HG03280 (cell line): ENCODE data around the gene ZNF672.
"Not testable (repeated sequence)": the region's sequence is repeated elsewhere in the genome, so short reads cannot be mapped to it uniquely, and the experiment has no call there.

Experiments used
- ATAC-seq: cut with Tn5 transposase; IDR thresholded peaks from one replicate; pipeline ENCODE4 v1.9.1; 2021; ENCODE audit warnings: mild to moderate bottlenecking, moderate library complexity; ENCODE audit not compliant: unreplicated experiment

Gene ZNF672

DNA sequence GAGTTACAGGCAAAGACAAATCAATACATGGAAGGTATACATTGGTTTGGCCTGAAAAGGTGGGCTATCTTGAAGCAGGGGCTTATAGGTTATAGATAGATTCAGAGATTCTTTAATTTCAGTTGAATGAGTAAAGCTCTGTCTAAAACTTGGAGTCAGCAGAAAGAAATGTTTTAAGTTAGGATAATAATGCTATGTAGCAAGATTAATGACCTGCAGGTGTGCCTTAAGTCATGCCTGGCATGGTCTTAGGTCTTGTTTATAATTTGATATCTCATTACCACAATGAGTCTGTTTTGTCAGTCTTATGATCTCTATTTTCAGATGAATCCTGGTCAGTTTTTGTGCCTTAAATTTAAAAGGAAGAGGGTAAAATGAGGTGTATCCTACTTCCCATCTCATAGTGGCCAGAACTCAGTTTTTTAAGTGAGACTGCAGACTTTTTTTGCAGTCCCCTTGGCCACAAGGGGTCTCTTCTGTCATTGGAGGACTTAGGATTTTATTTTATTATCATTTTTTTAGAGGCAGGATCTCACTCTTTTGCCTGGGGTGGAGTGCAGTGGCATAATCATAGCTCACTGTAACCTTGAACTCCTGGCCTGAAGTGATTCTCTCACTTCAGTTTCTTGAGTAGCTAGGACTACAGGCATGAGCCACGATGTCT, 46.7 kb downstream of the ZNF672 start:
- ATAC-seq = no peak

- ATAC-seq = no peak
Measured at GRCh38 chr1:248885646-248886045, 47.6 kb downstream of the ZNF672 start.

DNA sequence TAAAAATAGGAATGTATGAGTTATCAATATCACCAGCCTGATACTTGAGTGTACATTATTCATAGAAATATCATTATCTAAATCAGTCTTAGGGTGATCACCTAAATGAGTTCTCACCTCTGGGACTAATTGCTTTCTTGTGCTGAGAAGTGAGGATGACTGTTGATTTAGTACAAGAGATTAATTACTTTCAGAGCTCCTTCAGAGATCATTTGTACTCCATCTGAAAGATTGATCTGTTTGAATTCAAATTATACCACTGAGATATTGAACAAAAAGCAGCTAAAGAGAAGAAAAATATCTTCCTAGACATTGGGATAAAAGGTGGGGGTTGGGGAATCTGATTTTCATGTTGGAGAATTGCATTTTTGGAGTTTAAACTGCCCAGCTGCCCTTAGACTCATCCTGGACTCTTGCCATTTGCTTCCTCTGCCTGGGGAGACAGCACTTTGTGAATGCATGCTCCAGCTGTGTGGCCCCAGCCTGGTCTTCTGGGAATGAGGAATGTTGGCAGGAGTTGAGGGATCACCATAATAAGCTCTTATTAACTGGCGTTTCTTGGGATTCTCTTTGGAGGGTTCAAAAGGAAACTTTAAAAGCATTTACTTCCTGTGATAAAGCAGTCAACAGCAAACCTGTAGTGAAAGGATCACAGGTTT, 48.3 kb downstream of the ZNF672 start:
- no peak for ATAC-seq

DNA sequence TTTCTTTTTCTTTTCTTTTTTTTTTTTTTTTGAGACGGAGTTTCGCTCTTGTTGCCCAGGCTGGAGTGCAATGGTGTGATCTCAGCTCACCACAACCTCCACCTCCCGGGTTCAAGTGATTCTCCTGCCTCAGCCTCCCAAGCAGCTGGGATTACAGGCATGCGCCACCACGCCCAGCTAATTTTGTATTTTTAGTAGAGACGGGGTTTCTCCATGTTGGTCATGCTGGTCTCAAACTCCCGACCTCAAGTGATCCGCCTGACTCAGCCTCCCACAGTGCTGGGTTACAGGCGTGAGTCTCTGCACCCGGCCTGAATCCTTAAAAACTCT, 51.9 kb downstream of the ZNF672 start:
- not testable (repeated sequence) for ATAC-seq

DNA sequence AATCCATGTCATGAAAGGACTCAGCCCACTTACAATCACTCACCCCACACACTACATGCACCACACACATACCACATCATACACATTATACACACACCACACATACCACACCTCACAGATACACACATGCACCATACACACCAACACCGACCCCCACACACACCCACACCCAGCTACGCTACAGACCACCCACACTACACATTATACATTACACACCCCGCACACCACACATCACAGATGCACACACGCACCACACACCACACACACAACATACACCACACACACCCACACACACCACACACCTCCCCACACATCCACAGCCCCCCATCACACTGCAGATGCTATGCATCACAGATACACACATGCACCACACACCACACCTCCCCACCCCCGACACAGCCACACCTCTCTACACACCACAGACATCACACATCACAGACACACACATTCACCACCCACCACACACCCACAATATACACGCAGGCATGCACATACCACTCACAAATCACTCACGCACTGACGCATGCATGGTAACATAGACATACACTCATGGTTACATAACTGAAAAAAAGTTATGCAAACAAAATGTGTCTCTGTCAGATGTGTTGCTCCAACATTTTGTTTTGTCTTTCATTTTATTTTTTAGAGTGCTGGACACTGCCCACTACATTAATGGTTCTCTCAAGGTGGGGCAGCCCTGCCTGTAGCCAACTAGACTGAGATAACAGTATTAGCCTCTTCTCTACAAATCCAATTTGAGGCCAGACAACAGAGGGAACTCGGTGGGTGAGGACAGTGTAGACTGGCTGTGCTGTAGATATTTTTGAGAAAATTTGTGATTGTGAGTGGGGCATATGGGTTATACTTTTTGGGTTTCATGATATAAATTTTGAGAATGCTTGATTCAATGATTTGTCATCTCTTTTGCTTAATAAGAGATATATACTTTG, 52.8 kb downstream of the ZNF672 start:
- ATAC-seq = no peak

DNA sequence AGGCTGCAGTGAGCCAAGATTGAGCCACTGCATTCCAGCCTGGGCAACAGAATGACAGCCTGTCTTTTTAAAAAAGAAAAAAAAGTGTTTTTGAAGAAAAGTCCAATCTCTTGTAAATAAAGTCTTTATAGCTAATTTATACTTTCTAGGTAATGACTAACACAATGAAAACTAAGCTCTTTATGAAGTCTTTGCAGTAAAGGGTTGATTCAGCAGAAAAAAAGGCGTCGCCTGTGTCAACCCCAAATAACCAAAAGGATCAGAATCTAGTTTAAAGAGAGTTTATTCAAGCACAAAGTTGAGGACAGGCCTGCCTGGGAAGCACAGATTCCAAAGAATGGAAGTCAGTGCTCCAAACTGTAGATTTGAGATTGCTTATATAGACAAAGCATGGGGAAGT, 53.7 kb downstream of the ZNF672 start:
- ATAC-seq = no peak

GRCh38 chr1:248892590-248892989, 54.6 kb downstream of the ZNF672 start:
- ATAC-seq = no peak

DNA sequence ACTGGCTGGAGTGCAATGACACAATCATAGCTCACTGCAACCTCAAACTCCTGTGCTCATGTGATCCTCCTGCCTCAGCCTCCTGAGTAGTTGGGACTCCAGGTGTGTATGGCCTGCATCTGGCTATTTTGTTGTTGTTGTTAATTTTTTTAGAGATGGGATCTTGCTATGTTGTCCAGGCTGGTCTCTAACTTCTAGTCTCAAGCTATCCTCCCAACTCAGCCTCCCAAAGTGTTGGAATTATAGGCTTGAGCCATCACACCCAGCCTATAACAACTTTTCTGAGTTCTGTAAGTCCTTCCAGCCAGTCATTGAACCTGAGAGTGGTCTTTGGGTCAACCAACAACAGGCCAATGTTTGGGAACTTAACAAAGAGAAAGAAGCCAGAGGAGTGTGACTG, 56.8 kb downstream of the ZNF672 start:
- ATAC-seq = no peak

DNA sequence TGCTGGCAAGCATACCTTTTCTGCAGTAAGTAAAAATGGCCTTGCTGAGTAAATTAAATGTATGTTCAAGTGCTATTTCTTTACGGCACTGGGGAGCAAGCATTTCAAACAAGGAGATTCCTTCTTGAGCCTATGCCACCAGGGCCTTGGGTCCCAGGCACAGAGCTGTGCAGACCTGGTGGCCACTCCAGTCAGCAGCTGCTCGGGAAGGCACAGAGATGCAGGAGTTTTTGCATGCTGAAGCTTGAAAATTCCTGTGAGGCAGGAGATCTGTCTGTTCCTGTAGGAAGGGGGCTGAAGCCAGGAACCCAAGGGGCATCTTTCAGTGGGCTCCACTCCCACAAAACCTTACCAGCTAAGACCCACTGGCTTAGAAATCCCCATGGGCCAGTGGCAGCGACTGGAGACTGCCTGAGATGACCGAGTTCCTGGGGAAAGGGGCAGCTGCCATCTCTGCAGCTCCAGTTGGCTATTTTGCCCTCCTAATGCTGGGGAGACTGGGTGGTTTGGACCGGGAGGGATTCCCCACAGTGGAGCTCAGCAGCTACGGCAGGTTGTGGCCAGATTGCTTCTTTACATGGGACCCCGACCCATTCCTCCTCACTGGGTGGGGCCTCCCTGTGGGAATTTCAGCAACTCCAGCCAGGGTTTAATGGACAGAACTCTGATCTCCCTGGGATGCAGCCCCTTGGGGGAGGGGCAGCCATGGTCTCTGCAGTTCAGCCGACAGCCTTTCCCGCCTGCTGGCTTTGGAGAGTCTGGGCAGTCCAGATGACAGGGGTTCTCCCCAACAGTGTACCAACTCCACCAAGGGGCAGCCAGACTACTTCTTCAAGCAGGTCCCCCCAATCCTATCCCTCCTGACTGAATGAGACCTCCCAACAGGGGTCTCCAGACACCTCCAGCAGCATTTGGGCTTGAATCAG, 59.7 kb downstream of the ZNF672 start:
- no peak for ATAC-seq
